Psoas muscle (tissue), 8 donors: ENCODE data around the gene ACTN2. TPM values are rescaled to one million over a fixed set of nuclear protein-coding genes. Genes with fewer than 3 reads are reported as not detected.

Source experiments
- ATAC-seq, 4 donors: fragments of 200-7000 bp; cut with Tn5 transposase; one replicate each; pipeline ENCODE4 v1.9.1; 2020; ENCODE audit warnings: moderate library complexity in 3 of 4, mild to moderate bottlenecking in 2 of 4
- DNase-seq, 2 donors: peaks; one replicate each; pipeline ENCODE4 v3.0.0-alpha.2; 2020
- H3K27ac ChIP-seq: fragments of 200-600 bp; one replicate; pipeline ENCODE4 v1.8.0; 2022
- H3K27me3 ChIP-seq, 3 donors: fragments of 200-600 bp in 1 of 3; one replicate each; pipeline versions ENCODE4 v1.6.1 to v1.8.0; 2013 to 2022; ENCODE audit warnings: low read length in 2 of 3, mild to moderate bottlenecking in 2 of 3, moderate library complexity in 1 of 3; ENCODE audit not compliant: insufficient read depth in 3 of 3
- H3K36me3 ChIP-seq, 2 donors: fragments of 200-600 bp in 1 of 2; one replicate each; pipeline versions ENCODE4 v1.6.1 to v1.8.0; 2013 to 2022; ENCODE audit warnings: low read depth in 1 of 2, mild to moderate bottlenecking in 1 of 2, moderate library complexity in 1 of 2; ENCODE audit not compliant: insufficient read depth in 1 of 2
- H3K4me1 ChIP-seq: fragments of 200-600 bp; one replicate; pipeline ENCODE4 v1.8.0; 2022
- H3K4me3 ChIP-seq: fragments of 200-600 bp; one replicate; pipeline ENCODE4 v1.8.0; 2022; ENCODE audit warnings: mild to moderate bottlenecking
- H3K9me3 ChIP-seq: fragments of 200-600 bp; one replicate; pipeline ENCODE4 v1.8.0; 2022
- CTCF ChIP-seq: fragments of 200-600 bp; IDR thresholded peaks from one replicate; pipeline ENCODE4 v1.8.0; 2022; ENCODE audit warnings: antibody characterized with exemption
- WGBS, 3 donors: extraction: QIAGEN DNeasy Blood & Tissue Kit; methylation state at CpG; one replicate each; pipeline versions ENCODE4 v1.1.6 to v1.1.7; 2013; 5-methylcytosine and 5-hydroxymethylcytosine counted together
- intact Hi-C, 2 donors: fragments of 100-400 bp; cut with DNase I; formaldehyde crosslinking; loops; one replicate each; pipeline versions ENCODE4 v1.11.0 to v1.14.2; 2022
- polyA plus RNA-seq, 3 donors: library from polyadenylated mRNA; stranded (reverse); fragments of 200-250 nt; gene quantifications; one replicate each; pipeline ENCODE4 v1.2.3, GENCODE V29; 2013
- total RNA-seq, 4 donors: library from RNA; stranded (reverse); fragmentation: NEBNext Ultra II Directional in 2 of 4; extraction: Animal tissue kit (Norgen Biotek cat#: 25700) in 2 of 4; gene quantifications; one replicate each; pipeline versions ENCODE4 v1.2.1 to v1.2.4, GENCODE V29; 2021 to 2023
- donor health status: healthy with polysubstance abuse.
- donor health status: DM: no; HTN: no; CAD: no; lungs with moderate emphysema.
- donor health status: Bipolar disorder and iron deficiency.
- donor health status: healthy.
- donor health status: DM: yes; HTN: yes; CAD: no.
- donor health status: DM: no; HTN: no; CAD: no.
- donor health status: DM: no; HTN: no; CAD: no.
- donor health status: DM: yes; HTN: yes; CAD: no.

The ACTN2 gene
- total and polyA plus RNA-seq, 7 donors, result 792 to 4,645 (median 2,645) TPM

- peak overlapping the region; percentile 91 for H3K4me3 ChIP-seq
- H3K9me3 ChIP-seq, result no peaks in the 10 kb centered on the region
- 15 to 36% (median 27%) methylated on average over 3 of the region's 3 CpGs for WGBS, 3 donors
- ATAC-seq (no peak), DNase-seq (no peak)
- H3K4me1 ChIP-seq, result peaks cover 18% of the 10 kb centered on the region
- TF ChIP-seq CTCF, result no peak
- no peaks in the 10 kb centered on the region for H3K27me3 ChIP-seq
- intact Hi-C loops, result no loop called here
- peak overlapping the region; percentile 99 for H3K27ac ChIP-seq
- H3K36me3 ChIP-seq, result no peaks in the 10 kb centered on the region
Measured at GRCh38 chr1:236692128-236692527, 5.8 kb downstream of the ACTN2 start.

- Histone ChIP-seq H3K27me3 (no peaks in the 10 kb centered on the region), H3K27ac (peak overlapping the region; percentile 99), H3K4me3 (peak overlapping the region; percentile 91), H3K9me3 (no peaks in the 10 kb centered on the region), H3K4me1 (peaks cover 19% of the 10 kb centered on the region), H3K36me3 (no peaks in the 10 kb centered on the region)
- ATAC-seq (no peak), DNase-seq (no peak)
- intact Hi-C loops, result no loop called here
- 51 to 58% (median 52%) methylated on average over 10 of the region's 10 CpGs for WGBS, 3 donors
- no peak for TF ChIP-seq CTCF
Measured at GRCh38 chr1:236692742-236693141, 6.4 kb downstream of the ACTN2 start.

GRCh38 chr1:236699366-236699765, 13.1 kb downstream of the ACTN2 start:
- Histone ChIP-seq H3K27me3 (no peaks in the 10 kb centered on the region), H3K27ac (peak overlapping the region; percentile 99), H3K4me3 (peak overlapping the region; percentile 43), H3K9me3 (no peaks in the 10 kb centered on the region), H3K36me3 (no peaks in the 10 kb centered on the region), H3K4me1 (peaks cover 58% of the 10 kb centered on the region)
- intact Hi-C loops, result no loop called here
- DNase-seq (no peak), ATAC-seq (peak; percentile 31 to 46 (median 38))
- TF ChIP-seq CTCF, result no peak
- 26 to 44% (median 31%) methylated on average over 6 of the region's 6 CpGs for WGBS, 3 donors

- no peak for TF ChIP-seq CTCF
- H3K27me3 ChIP-seq, result no peaks in the 10 kb centered on the region
- ATAC-seq (peak; percentile 29 to 69 (median 52)), DNase-seq (no peak)
- H3K4me1 ChIP-seq, result peaks cover 73% of the 10 kb centered on the region
- no peaks in the 10 kb centered on the region for H3K9me3 ChIP-seq
- H3K4me3 ChIP-seq, result peak overlapping the region; percentile 43
- WGBS, 3 donors, result 18 to 34% (median 25%) methylated on average over 2 of the region's 2 CpGs
- peak overlapping the region; percentile 99 for H3K27ac ChIP-seq
- no peaks in the 10 kb centered on the region for H3K36me3 ChIP-seq
- intact Hi-C loops, result loop anchor here in 1 of 2 donors (5.0 kb wide), 1 partner anchor 84 kb away; no protein-coding TSS in a partner anchor
Measured at GRCh38 chr1:236700903-236701302, 14.6 kb downstream of the ACTN2 start.

- WGBS, 3 donors, result 29 to 33% (median 33%) methylated on average over 3 of the region's 3 CpGs
- Histone ChIP-seq H3K27me3 (no peaks in the 10 kb centered on the region), H3K4me3 (peak overlapping the region; percentile 43), H3K27ac (peak overlapping the region; percentile 99), H3K9me3 (no peaks in the 10 kb centered on the region), H3K36me3 (no peaks in the 10 kb centered on the region), H3K4me1 (peaks cover 81% of the 10 kb centered on the region)
- no peak for TF ChIP-seq CTCF
- intact Hi-C loops, result loop anchor here (2.0 to 5.0 kb wide), 2 partner anchors 13 to 84 kb away; no protein-coding TSS in a partner anchor
- DNase-seq (no peak), ATAC-seq (peak; percentile 63 to 76 (median 74))
Measured at GRCh38 chr1:236701782-236702181, 15.5 kb downstream of the ACTN2 start.
